ENCODE results near the gene DST.

The DST gene

DNA sequence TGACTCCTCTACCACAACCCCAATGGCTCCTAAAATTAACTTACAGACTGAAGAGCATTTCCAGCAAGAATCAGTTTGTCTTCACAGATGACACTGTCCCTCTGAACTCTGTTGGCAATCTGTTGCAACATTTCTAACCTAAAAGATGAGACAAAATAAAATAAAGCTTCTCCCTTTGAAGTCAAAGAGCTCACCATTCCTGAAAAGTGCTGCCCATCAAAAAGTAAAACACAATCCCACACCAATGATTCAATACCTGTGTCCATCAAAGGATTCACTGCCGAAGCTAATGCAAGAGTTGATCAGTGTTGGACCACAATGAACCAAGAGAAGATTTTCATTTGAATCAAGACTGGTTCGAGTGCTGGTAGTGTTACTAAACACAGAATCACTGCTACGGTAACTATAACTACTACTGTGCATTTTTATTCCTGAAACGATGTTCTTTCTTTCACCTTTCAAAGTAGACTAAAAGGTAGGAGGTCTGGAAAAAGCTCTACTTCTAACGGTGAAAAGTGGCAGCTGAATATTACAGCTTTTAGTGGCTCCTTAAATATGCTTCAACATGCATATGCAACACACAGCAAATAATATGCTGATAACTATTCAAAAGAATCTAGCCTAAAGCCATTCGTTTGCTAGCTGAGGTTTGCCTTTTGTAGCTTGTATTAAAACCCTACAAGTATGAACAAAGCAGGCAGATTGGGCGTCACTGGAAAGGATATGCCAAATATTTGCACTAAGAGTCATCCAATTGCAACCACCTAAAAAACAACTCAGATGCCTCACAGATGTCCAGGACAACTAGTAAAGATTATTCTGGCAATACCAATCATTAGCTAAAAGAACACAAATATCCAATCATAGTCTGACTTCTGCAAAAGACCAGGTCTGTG is at the start of gene DST:
TSS of gene DST (minus strand) at position 524 of the 896 bp plus-strand sequence.
- DNase-seq (ENCODE audit: low spot score), result peak; percentile 88

DNA sequence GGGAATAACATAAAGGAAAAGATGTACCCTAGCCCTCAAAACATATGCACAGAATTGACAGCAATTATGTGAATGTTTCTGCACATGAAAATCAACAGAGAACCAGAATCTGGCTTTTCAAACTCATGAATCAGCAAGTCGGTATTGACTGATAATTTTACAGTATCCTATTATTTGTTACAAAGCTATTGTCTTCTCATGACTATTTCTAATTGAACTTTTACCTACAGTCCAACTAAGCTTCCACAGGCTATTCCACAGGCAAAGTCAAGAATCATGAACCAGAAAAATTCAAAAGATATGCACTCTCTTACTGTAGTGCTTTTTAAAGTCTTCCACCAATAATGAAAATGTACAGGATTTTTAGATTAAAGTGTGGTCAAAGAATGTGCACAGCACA is 49.1 kb upstream of the DST start:
- DNase-seq (ENCODE audit: low spot score), result no peak

DNA sequence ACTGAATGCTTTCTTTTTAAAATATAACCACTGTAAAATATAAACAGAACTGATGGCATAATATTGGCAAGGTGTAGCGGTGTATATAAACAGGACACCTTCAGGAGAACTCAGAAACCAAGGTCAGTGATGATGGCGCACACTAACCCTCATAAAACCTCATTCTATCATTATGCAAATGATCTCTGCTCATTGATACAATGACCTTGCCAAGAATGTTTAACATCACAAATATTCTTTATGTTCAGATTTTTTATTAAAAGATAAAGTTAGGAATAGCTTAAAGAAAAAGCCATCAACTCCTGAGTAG is 48.6 kb upstream of the DST start:
- no peak for DNase-seq (ENCODE audit: low spot score)

DNA sequence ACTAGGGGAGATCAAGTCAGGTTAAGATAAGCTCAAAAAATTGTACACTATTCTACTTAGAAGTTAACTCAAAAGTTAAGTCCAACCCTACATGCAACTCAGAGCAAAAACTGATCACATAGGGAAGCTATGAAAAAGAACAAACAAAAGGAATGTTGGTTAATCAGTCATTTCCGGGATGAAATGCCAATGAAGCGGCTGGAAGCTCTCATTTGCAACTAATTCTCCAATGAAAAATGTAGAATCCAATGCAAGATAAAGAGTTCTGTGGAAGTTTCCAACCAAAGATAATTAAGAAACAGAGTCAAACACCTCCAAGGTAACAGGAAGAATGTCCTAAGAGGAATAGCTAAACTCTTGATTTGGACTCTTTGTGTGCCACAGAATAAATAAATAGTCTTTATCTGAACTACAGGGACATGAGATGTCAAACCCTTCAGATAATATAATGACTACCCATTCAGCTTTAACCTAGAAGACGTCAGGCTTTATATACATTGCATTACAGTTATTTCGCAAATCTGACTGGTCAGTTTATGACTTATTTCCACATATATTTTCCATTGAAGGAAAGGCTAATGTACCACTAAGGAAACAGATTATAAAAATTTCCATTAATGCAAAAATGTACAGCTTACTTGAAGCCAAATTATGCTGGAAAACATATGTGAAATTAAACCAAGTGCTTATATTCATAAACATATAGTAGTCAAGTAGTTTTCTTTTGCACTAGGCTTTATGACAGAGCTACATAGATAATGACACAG is 48.0 kb upstream of the DST start:
- DNase-seq (ENCODE audit: low spot score), result peak; percentile 62

DNA sequence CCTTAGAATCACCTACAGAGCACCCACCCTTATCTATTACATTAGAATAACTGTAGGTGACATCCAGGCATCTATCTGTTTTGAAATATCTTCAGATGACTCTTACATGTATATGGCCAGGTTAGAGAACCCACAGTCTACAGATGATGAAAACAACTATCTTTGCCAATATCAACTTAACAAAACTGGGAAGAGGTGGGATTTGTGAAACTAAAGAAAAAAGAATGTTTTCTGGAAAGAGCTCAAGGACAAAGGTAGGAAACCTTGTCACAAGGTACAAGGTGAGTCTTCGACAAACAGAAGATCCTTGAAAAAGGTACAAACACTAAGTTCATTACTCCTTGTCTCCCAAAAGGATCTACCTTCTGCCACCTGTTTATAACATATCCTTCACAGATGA is 47.0 kb upstream of the DST start:
- no peak for DNase-seq (ENCODE audit: low spot score)

DNA sequence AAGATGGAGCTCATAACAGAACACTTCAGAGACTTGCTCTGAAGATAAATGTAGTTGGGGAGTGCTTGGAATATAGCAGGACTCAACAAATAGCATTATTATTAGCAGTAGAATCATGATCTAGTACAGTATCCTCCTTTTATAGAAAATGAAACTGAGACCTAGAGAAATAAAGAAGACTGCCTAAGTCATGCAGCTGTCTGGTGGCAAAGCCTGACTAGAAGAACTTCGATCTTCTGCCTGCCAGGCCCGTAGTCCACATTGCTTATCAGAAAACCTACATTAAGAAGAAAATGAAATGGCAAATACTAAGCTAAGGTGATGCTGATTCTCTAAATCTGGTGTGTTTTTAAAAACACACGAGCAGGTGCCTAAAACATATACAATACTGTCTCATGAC is 46.4 kb upstream of the DST start:
- no peak for DNase-seq (ENCODE audit: low spot score)

DNA sequence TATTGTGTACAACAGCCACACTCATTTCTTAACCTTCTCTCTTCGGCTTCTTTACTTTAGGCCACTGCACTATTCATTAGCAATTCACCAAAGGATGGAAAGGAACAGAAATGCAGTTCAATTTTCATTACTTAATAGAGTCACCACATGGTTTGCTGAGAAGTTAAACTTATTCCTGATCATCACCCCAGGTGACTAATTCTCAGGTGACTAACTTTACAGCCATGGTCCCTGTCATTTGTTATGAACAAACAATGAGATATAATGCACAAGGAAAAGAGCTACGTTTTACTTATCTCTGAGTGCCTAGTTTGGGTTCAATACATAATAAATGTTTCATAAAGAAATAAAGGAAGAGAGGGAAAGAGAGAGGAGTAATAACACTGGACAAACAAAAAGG is 45.8 kb upstream of the DST start:
- no peak for DNase-seq (ENCODE audit: low spot score)

DNA sequence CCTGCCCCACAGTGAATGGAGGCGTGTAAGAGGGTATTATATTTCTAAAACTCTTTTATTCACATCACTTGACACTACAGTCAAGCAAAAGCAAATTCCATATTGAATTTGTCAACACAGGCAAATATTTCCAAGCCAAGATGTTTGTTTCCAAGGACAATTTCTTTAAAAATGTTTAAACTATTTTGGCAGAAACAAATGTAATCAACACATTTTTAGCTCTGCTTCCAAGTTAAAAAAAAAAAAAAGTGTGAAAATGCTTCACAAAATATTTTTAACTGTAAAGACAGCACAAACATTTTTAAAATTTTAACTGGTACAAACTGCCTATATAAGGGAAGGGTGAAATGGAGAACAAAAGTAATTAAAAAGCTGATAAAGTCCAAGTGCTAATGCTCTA is 44.9 kb upstream of the DST start:
- DNase-seq (ENCODE audit: low spot score), result no peak

DNA sequence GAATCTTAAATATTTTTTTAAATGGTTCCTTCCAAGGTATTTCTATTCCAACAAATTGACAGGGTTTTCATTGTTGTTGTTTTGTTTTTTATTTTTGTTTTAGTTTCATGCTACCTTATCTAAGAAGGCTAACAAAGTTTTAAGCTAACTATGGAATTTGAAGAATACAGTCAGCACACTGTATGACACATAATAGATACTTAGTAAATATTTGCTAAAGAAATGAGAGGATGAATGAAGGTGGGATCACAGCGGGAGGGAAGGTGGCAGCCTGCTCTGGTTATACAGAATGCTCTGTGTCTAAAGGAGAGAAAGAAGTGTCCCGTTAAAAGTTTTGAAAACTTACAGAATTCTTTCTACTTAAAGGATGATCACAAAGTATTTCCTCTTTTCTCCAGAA is 43.7 kb upstream of the DST start:
- DNase-seq (ENCODE audit: low spot score), result no peak

DNA sequence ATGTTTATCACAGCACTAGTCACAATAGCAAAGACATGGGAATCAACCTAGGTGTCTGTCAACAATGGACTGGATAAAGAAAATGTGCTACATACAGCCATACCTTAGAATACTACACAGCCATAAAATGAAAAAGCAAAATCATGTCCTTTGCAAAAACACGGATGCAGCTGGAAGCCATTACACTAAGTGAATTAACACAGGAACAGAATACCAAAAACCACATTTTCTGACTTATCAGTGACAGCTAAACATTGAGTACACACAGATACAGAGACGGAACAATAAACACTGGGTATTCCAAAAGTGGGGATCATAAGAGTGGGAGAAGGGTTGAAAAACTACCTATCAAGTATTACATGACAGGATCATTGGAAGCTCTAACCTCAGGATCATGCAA is 43.3 kb upstream of the DST start:
- no peak for DNase-seq (ENCODE audit: low spot score)

DNA sequence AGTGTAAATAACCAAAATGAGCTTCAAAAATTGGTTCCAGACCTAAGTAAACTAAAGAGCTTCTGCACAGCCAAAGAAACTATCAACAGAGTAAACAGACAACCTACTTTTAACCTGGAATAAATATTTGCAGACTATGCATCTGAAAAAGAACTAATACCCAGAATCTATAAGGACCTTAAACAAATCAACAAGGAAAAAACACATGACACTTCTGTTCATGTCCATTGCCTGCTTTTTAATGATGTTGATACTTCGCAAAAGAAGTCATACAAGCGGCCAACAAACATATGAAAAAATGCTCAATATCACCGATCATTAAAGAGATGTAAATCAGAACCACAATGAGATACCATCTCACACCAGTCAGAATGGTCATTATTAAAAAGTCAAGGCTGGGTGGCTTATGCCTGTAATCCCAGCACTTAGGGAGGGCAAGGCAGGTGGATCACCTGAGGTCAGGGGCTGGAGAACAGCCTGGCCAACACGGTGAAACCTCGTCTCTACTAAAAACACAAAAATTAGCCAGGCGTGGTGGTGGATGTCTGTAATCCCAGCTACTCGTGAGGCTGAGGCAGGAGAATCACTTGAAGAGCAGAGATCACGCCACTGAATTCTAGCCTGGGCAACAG is 42.5 kb upstream of the DST start:
- no peak for DNase-seq (ENCODE audit: low spot score)

DNA sequence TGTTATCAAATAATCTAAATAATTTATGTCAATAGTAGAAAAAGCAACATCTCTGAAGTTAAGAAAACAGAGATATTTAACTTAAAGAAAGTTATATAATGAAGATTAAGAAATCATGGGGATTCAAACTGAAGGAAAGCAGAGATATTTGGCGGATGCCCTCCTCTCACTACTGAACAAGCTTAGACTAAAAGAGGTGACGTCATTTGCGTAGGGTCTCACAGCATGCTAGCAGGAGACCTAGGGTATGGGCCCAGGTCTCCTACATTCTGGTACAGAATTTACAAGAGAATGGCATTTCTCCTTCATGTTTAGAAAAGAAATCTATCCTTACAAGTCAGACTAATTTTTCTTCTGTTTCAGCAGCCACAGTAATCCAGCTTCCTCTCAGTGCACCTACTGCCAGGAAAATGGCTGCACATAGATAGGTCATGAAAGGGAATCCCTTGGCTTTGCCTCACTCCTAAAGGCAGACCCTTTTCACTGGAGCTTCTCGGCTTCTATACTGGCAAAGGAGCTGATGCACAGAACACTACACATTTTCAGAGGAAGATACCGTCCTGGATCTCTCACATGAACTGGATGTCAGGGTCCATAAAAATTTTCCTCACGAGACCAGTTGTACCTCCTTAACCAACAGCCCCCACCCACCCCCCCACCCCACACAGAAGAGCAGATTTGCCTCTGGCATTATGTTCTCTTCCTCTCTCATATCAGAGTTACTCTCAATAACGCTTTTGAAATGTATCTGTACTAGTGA is 41.8 kb upstream of the DST start:
- DNase-seq (ENCODE audit: low spot score), result no peak

DNA sequence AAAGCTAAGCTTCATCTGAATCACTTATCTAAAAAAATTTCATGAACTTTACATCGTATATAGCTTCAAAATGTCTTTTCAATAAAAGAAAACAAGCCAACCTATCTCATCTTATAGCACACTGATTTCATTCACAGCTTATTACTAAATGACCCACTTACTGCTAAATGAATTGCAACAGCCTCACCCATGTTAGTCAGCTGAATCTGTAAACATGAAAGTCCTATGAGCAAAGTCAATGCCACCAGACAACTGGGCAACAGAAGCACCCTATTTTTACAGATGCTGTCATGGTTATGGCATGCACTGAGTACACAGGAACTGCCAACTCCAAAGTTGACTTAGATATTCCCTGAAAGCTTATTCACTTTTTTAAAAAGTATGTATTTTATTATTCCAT is 41.2 kb upstream of the DST start:
- peak; percentile 78 for DNase-seq (ENCODE audit: low spot score)

DNA sequence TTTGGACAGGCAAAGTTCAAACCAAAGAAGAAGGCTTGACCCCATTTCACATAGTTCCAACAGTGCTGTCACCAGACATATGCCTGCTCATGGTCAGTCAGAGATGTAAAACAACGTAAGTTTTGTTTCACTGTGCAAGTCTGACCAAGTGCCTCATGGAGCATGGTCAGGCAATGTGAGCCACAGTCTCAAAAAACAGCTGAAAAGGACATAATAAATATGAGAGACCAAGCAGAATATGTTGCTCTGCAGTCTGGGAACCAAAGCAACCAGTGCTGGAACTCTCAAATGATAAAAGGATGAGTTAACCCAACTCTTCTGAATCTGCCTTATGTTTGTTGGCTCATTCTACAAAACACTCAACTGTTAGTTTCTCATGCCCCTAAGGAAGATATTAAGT is 39.9 kb upstream of the DST start:
- DNase-seq (ENCODE audit: low spot score), result no peak

DNA sequence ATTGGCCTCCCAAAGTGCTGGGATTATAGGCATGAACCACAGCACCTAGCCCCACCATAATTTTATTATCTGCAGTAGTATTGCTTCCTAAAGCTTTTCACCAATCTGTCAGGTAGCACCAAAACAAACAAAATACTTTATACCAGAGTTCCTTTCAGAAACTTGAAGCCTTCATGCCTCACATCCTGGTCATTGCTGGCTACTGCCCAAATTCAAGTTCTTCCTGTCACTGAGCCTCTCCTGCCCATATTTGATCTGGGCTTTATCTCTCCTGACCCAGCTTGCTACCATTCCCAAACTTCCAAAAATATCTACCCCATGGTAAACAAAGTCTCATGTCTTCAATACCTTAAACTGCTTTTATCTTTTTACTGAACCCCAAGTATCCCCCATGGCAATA is 34.9 kb upstream of the DST start:
- peak; percentile 31 for DNase-seq (ENCODE audit: low spot score)

DNA sequence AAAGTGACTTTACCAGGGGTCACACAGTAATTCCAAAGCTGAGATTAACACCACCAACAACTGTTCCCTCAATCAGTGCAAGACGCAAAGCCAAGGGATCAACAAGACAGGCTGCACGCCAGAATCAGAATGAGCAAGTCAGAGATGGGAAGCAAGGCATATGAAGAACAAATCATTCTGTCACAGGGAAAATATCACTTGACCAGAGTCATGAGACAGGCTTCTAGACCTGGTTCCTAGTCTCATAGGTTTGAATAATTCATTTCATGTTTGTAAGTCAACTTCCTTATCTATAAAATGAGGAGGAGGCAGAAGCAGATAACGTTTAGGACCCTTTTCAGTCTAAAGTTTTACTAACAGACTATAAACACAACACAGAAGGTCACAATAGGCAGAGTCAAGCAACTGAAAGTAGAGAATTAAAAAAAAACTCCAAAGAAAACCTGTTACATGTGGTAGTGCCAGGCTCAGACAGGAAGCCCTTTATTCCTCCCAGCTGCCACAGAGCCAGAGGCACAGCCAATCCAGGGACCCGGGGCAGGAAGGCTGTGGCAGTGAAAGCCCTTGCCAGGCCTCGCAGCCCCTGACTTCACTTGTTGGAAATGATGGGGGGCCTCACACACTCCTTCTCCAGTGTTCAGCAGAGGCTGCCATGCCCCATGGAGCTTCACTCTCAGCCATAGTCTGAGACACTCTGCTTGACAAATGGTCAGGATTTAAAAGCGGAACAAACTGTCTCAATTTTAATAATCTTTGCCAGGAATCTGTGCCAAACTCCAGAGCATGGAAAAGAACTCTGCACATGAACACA is 29.2 kb upstream of the DST start:
- DNase-seq (ENCODE audit: low spot score), result no peak

DNA sequence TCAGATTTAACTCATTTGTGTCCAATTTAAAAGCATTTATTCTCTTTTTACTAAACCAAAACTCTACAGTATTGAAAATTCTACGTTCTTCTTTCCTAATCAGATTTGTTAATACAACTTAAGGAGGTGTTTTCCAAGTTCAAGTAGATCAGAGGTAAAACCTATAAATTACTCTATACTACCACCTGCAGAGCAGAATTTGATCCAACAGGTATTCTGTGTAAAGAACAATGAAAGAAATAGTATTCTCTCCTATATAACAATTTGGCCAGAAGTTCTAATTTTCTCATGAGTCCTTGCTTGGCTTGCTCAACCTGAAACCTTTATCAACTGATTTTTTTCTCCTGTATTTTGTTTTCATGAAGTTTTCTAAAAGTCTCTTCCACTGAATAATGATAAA is 28.5 kb upstream of the DST start:
- no peak for DNase-seq (ENCODE audit: low spot score)

DNA sequence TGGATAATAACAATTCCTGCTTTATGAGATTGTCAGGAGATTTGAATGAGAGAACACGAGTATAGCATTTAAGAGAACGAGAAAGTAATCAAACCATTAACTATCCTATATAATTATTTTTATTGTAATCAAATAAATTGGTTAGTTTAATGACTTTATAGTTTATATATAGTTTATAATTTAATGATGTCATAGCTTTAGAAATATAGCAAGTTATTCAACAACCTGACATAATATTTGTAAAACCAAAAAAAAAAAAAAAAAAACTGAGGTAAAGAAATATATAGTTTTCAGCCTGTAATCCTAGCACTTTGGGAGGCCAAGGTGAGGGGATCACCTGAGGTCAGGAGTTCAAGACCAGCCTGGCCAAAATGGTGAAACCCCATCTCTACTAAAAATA is 26.4 kb upstream of the DST start:
- no peak for DNase-seq (ENCODE audit: low spot score)

DNA sequence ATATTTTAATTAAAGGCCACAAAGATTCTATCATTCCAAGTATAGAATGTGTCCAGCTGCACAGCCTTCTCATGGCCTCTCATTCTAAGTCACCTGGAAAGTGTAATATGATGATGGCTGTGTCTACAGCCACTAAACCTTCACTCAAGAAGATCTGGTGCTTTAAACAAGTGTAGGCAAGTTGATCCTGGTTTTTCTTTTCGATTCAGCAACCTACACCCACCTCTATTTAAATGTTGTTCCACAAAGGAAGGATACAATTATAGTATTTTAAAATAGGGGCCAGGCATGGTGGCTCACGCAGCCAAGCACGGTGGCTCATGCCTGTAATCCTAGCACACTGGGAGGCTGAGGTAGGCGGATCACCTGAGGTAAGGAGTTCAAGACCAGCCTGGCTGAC is 25.5 kb upstream of the DST start:
- no peak for DNase-seq (ENCODE audit: low spot score)

DNA sequence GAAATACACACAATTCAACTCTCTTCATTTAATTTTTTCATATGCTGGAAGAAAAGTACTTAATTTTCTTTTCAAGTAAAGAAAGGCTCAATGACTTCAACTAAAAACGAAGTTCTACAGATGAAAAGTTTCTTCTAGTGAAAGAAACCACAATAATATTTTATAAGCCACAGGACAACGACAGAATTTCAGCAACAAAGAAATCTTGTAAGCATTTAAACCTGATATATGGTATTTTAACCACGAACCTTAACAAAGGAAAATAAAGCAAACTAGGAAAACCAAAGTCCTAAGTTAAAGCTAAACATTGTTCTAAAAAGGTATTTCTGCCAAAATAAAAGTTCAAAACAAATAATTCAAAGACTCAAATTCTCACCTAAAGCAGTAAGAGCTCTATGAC is 24.6 kb upstream of the DST start:
- DNase-seq (ENCODE audit: low spot score), result no peak

DNA sequence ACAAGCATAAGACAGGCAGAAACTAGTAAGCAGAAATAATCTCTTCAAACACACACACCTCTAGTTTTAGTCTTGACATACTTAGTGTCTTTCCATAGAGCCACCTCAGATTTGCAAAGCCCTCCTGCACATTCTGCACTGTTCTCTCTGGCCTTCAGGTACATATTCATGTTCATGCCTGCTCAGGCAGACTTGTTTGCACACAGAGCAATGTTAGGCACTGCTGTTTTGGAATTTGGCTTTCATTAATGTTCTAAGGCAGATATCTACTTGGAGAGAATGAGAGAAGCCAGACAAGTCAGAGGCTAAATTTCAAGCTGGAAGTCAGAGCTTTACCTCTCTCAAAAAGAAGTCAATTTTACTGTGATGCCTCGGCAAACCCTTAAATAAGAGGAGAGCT is 21.3 kb upstream of the DST start:
- no peak for DNase-seq (ENCODE audit: low spot score)

DNA sequence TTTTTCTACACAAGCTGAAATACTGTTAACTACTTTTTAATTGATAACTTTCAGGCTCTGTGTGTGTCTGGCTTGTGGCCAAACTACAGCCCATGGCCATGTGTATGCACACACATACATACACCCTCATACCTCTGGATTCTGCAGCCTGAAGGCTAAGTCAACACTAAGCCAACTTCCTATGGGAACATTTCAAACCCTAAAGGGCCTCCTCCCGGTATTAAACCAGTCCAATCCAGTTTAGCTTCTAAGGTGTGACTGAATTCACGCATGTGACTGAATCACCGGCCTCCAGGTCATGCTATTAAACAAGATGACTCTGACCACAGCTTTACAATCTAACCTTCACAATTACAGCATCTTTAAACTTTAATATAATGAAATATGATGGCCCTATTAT is 20.7 kb upstream of the DST start:
- no peak for DNase-seq (ENCODE audit: low spot score)

Data from AG08395 (cell line).